Subcutaneous adipose tissue (tissue), 4 donors: ENCODE results near the gene B4GALNT4. TPM values are rescaled to one million over a fixed set of nuclear protein-coding genes. Genes with fewer than 3 reads are reported as not detected.

Experiments used
- total RNA-seq, 4 donors: library from RNA; depleted of rRNA; stranded (reverse); fragments of >200 nt; gene quantifications; one replicate each; pipeline ENCODE4 v1.1.0, GENCODE V29; 2016
- TF ChIP-seq, protein P1 (sequence below): fragments of 450-650 bp; IDR thresholded peaks from one replicate; pipeline ENCODE4 v1.5.1; 2016; ENCODE audit warnings: low read depth, mild to moderate bottlenecking, control low read depth, antibody characterized with exemption, moderate library complexity

Gene B4GALNT4
- total RNA-seq, 4 donors from 2014 or later, result 0.22 TPM; not detected in 3

DNA sequence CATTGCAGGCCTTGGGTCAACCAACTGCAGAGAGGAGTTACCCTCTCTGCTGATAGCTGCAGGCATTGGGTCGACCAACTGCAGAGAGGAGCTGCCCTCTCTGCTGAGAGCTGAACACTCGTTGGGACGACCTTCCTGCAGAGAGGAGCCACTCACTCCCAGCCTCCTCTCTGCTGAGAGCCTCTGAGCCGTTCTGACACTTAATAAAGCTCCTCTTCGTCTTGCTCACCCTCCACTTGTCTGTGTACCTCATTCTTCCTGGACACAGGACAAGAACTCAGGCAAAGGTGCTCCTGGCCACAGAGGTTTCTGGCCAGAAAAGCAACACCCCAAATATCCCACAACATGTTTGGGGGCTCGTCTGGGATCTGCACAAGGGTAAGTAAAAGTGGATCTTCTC lies 17.2 kb downstream of the B4GALNT4 start:
- TF ChIP-seq, protein P1, sequence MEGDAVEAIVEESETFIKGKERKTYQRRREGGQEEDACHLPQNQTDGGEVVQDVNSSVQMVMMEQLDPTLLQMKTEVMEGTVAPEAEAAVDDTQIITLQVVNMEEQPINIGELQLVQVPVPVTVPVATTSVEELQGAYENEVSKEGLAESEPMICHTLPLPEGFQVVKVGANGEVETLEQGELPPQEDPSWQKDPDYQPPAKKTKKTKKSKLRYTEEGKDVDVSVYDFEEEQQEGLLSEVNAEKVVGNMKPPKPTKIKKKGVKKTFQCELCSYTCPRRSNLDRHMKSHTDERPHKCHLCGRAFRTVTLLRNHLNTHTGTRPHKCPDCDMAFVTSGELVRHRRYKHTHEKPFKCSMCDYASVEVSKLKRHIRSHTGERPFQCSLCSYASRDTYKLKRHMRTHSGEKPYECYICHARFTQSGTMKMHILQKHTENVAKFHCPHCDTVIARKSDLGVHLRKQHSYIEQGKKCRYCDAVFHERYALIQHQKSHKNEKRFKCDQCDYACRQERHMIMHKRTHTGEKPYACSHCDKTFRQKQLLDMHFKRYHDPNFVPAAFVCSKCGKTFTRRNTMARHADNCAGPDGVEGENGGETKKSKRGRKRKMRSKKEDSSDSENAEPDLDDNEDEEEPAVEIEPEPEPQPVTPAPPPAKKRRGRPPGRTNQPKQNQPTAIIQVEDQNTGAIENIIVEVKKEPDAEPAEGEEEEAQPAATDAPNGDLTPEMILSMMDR, result no peak

DNA sequence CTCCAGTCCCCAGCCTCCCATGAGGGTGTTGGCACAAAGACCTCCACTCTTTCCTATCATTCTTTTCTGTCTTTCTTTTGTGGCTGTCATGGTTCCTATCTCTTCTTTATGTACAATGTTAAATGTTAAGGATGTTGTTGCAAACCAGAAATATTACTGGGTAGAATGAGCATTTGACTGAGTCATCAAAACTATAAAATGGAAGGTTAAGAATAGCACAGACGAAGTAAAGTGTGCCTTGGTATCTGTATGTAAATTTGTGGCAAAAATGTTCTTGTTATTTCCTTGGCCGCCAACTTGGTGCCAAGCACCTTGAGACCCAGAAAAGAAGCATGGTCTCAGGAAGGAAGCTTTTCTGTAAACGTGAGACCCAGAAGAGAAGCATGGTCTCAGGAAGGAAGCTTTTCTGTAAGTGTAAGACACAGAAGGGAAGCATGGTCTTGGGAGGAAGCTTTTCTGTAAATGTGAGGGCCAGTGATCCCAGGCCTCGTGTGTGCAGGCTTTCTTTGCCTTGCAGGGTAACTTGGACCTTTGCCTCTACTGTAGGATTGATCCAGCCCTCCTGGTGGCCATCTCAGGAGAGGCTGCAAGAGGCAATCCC lies 18.0 kb downstream of the B4GALNT4 start:
- TF ChIP-seq, protein P1, result no peak

DNA sequence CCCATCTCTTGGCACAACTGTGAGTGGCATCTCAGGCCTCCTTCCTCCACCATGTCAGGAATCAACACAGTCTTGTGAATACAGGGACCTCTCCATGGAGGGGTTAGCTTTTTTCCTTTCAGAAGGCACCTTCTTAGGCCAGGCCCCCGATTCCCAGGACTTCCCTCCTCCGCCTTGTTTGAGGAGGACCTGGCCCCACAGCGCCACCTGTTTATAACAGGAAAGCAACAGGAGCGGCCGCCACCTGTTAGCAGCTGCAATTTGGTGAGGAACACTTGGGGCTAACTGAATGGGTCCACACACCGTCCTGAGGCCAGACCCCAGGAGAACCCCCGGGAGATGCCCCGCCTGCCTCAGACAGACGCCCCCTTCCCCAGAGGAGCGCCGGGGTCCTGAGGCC lies 20.9 kb downstream of the B4GALNT4 start:
- TF ChIP-seq, protein P1, result no peak

DNA sequence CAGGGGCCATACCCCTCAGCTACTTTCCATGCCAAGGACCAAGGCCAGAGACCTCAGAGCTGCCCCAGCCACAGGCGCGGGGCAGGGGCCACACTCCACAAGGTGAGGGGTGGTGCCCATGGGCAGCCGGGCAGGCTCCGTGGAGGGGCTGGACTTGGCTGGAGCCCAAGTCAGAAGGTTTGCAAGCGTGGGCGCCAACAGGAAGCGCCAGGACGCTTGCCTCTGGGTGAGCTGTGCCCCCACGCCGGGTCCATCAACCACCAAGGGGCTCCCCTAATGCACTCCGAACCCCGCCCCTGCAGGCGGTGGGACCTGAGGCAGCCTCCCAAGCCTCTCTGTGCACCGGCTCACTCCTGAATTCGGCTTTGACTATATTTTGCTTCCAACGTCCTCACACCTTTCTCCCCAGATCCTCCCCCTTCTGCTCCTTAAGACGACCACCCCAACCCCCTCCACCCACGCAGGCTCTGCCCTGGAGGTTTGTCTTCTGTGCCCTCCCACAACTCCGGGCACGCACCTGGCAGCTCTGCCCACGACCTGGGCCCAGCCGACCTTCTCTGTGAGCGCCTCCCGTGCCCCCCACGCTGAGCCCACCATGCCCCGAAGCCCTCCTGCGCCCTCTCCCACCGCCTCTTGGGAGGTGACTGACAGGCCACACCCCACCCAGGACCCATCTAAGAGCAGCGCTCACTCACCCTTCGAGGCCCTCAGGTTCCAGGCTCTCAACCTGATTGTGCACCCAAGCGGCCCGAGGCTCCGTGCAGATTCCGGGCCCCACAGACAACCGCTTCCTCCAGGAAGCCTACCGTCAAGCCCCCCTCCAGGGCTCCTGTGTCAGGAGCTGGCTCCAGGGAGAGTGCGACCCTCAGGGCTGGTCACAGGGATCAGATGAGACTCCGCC lies 22.1 kb downstream of the B4GALNT4 start:
- TF ChIP-seq, protein P1, result no peak

DNA sequence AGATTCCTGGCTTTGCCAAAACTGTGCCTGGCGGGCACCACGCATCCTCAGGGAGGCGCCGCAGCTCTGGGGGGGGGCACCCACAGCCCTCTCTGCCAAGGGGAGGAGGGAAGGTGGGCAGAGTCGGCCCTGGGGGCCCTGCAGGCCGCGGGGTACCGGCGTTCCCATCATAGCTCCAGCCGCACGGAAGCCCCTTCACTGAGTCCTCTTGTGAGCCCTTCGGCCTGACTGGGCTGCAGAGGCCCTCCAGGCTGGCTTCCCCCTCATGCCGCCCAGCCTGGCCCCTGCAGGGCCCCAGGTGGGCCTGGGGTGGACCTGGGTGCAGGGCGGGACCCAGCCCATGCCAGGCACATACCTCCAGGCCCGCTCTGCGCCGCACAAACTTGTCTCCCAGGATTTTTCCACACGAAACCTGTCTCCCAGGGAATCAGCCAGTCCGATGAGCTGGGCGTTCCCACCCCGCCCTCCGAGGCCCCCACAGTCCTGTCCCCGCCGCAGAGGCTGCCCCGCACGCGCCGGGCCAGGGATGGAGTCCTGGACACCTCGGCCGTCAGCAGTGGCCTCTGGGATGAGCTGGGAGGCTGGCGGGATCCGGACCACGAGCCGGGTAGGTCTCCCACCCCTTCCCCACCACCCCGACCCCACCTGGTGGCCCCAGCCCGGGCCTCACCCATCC lies 22.9 kb downstream of the B4GALNT4 start:
- TF ChIP-seq, protein P1, result no peak

DNA sequence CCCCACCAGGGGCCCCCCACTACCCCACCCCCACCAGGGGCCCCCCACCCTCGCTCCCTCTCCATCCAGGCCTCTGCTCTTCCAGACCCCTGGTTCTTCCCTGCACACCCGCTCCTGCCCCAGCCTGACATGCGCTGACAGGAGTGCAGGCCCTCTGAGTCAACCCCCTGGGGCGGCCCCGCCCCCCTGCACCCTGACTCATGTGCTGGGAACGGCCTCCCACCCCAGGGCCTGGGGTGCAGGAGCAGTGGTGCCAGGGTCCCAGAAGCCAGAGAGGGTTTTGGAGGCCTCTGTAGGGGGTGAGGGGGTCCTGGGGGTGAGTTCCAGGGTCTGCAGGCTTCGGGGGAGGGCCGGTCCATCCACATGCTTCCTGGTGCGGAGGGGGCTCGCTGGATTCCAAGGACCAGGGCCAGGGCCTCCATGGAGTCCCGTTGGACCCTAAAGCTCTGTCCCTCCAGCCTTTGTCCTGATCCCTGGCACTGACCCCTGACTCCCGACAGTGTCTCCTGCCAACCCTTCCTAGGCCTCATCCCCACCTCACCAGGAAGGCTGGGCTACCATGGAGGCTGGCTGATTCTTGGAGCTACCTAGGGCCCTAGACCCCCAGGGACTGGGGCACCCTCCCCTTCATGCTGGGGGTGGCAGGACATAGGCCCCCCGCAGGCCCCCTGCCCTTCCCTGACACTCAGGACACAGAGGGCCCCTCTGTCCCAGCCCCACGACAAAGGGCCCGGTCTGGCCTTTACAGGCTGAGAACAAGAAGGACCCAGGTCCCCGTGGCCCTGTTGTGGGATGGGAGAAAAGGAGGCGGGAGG lies 24.1 kb downstream of the B4GALNT4 start:
- TF ChIP-seq, protein P1, result no peak
